IMR-90 (cell line): ENCODE results near the gene ARHGEF3. TPM values are rescaled to one million over a fixed set of nuclear protein-coding genes. Genes with fewer than 3 reads are reported as not detected.

Source experiments
- ATAC-seq: fragments of 200-7000 bp; cut with Tn5 transposase; 2 replicates; pipeline ENCODE4 v1.9.1; 2020; ENCODE audit warnings: low read depth, mild to moderate bottlenecking, moderate library complexity
- BruUV-seq: library from RNA; stranded (reverse); fragments of 400-500 nt; replicated peaks from 2 replicates; lab custom pipeline; 2021; lab: Mats Ljungman, UMichigan
- CTCF ChIA-PET: fragments of 300-600 bp; formaldehyde crosslinking; extraction: SDS; loops from one replicate; lab custom pipeline; 2021; ENCODE audit warnings: antibody characterized with exemption; lab: Yijun Ruan, JAX
- POLR2A ChIA-PET: fragments of 300-600 bp; sonication (Branson Sonifier 250); formaldehyde crosslinking; loops from one replicate; lab custom pipeline; 2022; ENCODE audit warnings: antibody characterized with exemption; ENCODE audit not compliant: unreplicated experiment; lab: Charles Lee
- DNase-seq: peaks from one replicate; pipeline ENCODE4 v3.0.0; 2013
- H2AFZ ChIP-seq: replicated peaks from 2 replicates; pipeline ENCODE3; 2013; ENCODE audit warnings: low read length, mild to moderate bottlenecking; ENCODE audit not compliant: poor library complexity
- H2AK5ac ChIP-seq: 2 replicates; pipeline ENCODE4 v1.6.1; 2013; ENCODE audit warnings: low read depth, low read length, inconsistent platforms
- H2AK9ac ChIP-seq: replicated peaks from 2 replicates; pipeline ENCODE3; 2013; ENCODE audit warnings: mild to moderate bottlenecking, low read depth, low read length, moderate library complexity; ENCODE audit not compliant: poor library complexity
- H2BK120ac ChIP-seq: 2 replicates; pipeline ENCODE4 v1.6.1; 2013; ENCODE audit warnings: low read depth, low read length, inconsistent platforms
- H2BK15ac ChIP-seq: 3 replicates; pipeline ENCODE4 v1.6.1; 2013; ENCODE audit warnings: low read depth, low read length, inconsistent platforms
- H2BK20ac ChIP-seq: 2 replicates; pipeline ENCODE4 v1.6.1; 2013; ENCODE audit warnings: low read depth, mild to moderate bottlenecking, inconsistent platforms, low read length, moderate library complexity
- H2BK5ac ChIP-seq: 2 replicates; pipeline ENCODE4 v1.6.1; 2013; ENCODE audit warnings: mild to moderate bottlenecking, low read depth, low read length, inconsistent platforms; ENCODE audit not compliant: poor library complexity, severe bottlenecking
- H3K14ac ChIP-seq: replicated peaks from 2 replicates; pipeline ENCODE4 v1.6.1; 2013; ENCODE audit warnings: low read depth, low read length, inconsistent platforms
- H3K18ac ChIP-seq: 2 replicates; pipeline ENCODE4 v1.6.1; 2013; ENCODE audit warnings: low read depth, low read length, control low read depth
- H3K23ac ChIP-seq: 2 replicates; pipeline ENCODE4 v1.6.1; 2013; ENCODE audit warnings: low read depth, low read length, inconsistent platforms
- H3K27ac ChIP-seq: 2 replicates; pipeline ENCODE4 v1.5.1; 2013; ENCODE audit warnings: mild to moderate bottlenecking, control low read depth, low read length; ENCODE audit not compliant: insufficient read depth
- H3K27me3 ChIP-seq: 2 replicates; pipeline ENCODE4 v1.6.1; 2013; ENCODE audit warnings: low read length; ENCODE audit not compliant: control insufficient read depth, insufficient read depth
- H3K36me3 ChIP-seq: 2 replicates; pipeline ENCODE4 v1.6.1; 2013; ENCODE audit warnings: low read length, mixed read lengths; ENCODE audit not compliant: control insufficient read depth, insufficient read depth
- H3K4ac ChIP-seq: 2 replicates; pipeline ENCODE4 v1.6.1; 2013; ENCODE audit warnings: low read depth, low read length, inconsistent platforms
- H3K4me1 ChIP-seq: 2 replicates; pipeline ENCODE4 v1.6.1; 2013; ENCODE audit warnings: low read length, mixed read lengths; ENCODE audit not compliant: control insufficient read depth, insufficient read depth
- H3K4me2 ChIP-seq: 2 replicates; pipeline ENCODE4 v1.6.1; 2013; ENCODE audit warnings: low read depth, mild to moderate bottlenecking, control low read depth, low read length, moderate library complexity
- H3K4me3 ChIP-seq: 2 replicates; pipeline ENCODE4 v1.5.1; 2013; ENCODE audit warnings: low read depth, mild to moderate bottlenecking, control low read depth, low read length, moderate library complexity; ENCODE audit not compliant: insufficient read depth
- H3K56ac ChIP-seq: 2 replicates; pipeline ENCODE4 v1.6.1; 2013; ENCODE audit warnings: low read length, inconsistent platforms; ENCODE audit not compliant: insufficient read depth; ENCODE audit errors: extremely low read depth
- H3K79me1 ChIP-seq, 2 experiments: 2 replicates each; pipeline ENCODE4 v1.6.1; 2013; ENCODE audit warnings: low read length in 2 of 2, inconsistent platforms in 1 of 2, low read depth in 1 of 2
- H3K9ac ChIP-seq: 2 replicates; pipeline ENCODE4 v1.6.1; 2013; ENCODE audit warnings: low read depth, low read length, control low read depth
- H3K9me1 ChIP-seq: 2 replicates; pipeline ENCODE4 v1.6.1; 2013; ENCODE audit warnings: low read length, inconsistent platforms; ENCODE audit not compliant: insufficient read depth
- H3K9me3 ChIP-seq: 2 replicates; pipeline ENCODE4 v1.6.1; 2013; ENCODE audit warnings: low read length; ENCODE audit not compliant: control insufficient read depth, insufficient read depth
- H4K20me1 ChIP-seq: 2 replicates; pipeline ENCODE4 v1.6.1; 2013; ENCODE audit warnings: low read length, inconsistent platforms; ENCODE audit not compliant: insufficient read depth
- H4K5ac ChIP-seq: 2 replicates; pipeline ENCODE4 v1.6.1; 2013; ENCODE audit warnings: mild to moderate bottlenecking, low read depth, low read length, control low read depth
- H4K8ac ChIP-seq, 2 experiments: 2 replicates each; pipeline ENCODE4 v1.6.1; 2013; ENCODE audit warnings: low read depth in 2 of 2, low read length in 2 of 2, control low read depth in 1 of 2, inconsistent platforms in 1 of 2
- H4K91ac ChIP-seq: 2 replicates; pipeline ENCODE4 v1.6.1; 2013; ENCODE audit warnings: low read depth, low read length, inconsistent platforms; ENCODE audit not compliant: insufficient read depth
- BHLHE40 ChIP-seq: fragments of 150-350 bp; IDR thresholded peaks from 2 replicates; pipeline ENCODE4 v1.6.1; 2016; ENCODE audit warnings: mild to moderate bottlenecking, low read depth, low read length
- CEBPB ChIP-seq: IDR thresholded peaks from 2 replicates; pipeline ENCODE4 v1.6.1; 2012; ENCODE audit warnings: low read depth, low read length, improper control_type of control experiment
- CHD1 ChIP-seq: IDR thresholded peaks from 2 replicates; pipeline ENCODE4 v1.6.1; 2012; ENCODE audit warnings: low read depth, low read length, improper control_type of control experiment
- CTCF ChIP-seq: conservative IDR thresholded peaks from 2 replicates; pipeline ENCODE4 v1.5.1; 2012; ENCODE audit warnings: mild to moderate bottlenecking, low read depth, low read length, improper control_type of control experiment
- ELK1 ChIP-seq: fragments of 150-350 bp; IDR thresholded peaks from 2 replicates; pipeline ENCODE4 v1.6.1; 2016; ENCODE audit warnings: low read depth, mild to moderate bottlenecking, low read length, moderate library complexity, borderline replicate concordance
- FOS ChIP-seq: fragments of 150-350 bp; IDR thresholded peaks from 2 replicates; pipeline ENCODE4 v1.6.1; 2016; ENCODE audit warnings: low read depth, low read length
- MAFK ChIP-seq: IDR thresholded peaks from 2 replicates; pipeline ENCODE4 v1.6.1; 2012; ENCODE audit warnings: low read depth, low read length, improper control_type of control experiment
- MAZ ChIP-seq: IDR thresholded peaks from 2 replicates; pipeline ENCODE4 v1.6.1; 2012; ENCODE audit warnings: low read depth, mild to moderate bottlenecking, low read length, improper control_type of control experiment, moderate library complexity, borderline replicate concordance
- MXI1 ChIP-seq: IDR thresholded peaks from 2 replicates; pipeline ENCODE4 v1.6.1; 2012; ENCODE audit warnings: low read depth, mild to moderate bottlenecking, low read length, moderate library complexity, borderline replicate concordance
- NFE2L2 ChIP-seq: fragments of 150-350 bp; IDR thresholded peaks from 2 replicates; pipeline ENCODE4 v1.6.1; 2016; ENCODE audit warnings: low read depth, mild to moderate bottlenecking, low read length
- POLR2A ChIP-seq: IDR thresholded peaks from 2 replicates; pipeline ENCODE4 v1.6.1; 2012; ENCODE audit warnings: mild to moderate bottlenecking, low read depth, low read length
- RAD21 ChIP-seq: IDR thresholded peaks from 2 replicates; pipeline ENCODE4 v1.6.1; 2012; ENCODE audit warnings: low read length, improper control_type of control experiment
- RCOR1 ChIP-seq: IDR thresholded peaks from 2 replicates; pipeline ENCODE4 v1.6.1; 2012; ENCODE audit warnings: mild to moderate bottlenecking, low read length, improper control_type of control experiment; ENCODE audit not compliant: insufficient replicate concordance
- RFX5 ChIP-seq: IDR thresholded peaks from 2 replicates; pipeline ENCODE4 v1.8.0; 2012; ENCODE audit warnings: low read depth, mild to moderate bottlenecking, low read length, moderate library complexity
- SMC3 ChIP-seq: fragments of 150-350 bp; IDR thresholded peaks from 2 replicates; pipeline ENCODE4 v1.6.1; 2016; ENCODE audit warnings: low read depth, mild to moderate bottlenecking, antibody characterized with exemption, low read length, moderate library complexity
- USF2 ChIP-seq: fragments of 150-350 bp; IDR thresholded peaks from 2 replicates; pipeline ENCODE4 v1.6.1; 2017; ENCODE audit warnings: mild to moderate bottlenecking, antibody characterized with exemption, low read length, low read depth
- WGBS, 2 experiments: methylation state at CpG; one replicate each; pipeline versions ENCODE4 v1.1.5 to v1.1.7; 2013; ENCODE audit warnings: missing lambda C conversion rate in 2 of 2; ENCODE audit not compliant: insufficient read length in 1 of 2; ENCODE audit errors: extremely low coverage in 2 of 2; 5-methylcytosine and 5-hydroxymethylcytosine counted together
- dilution Hi-C: fragments of 300-500 bp; cut with HindIII; formaldehyde crosslinking; loops from one replicate; pipeline ENCODE4 v1.14.3; 2018; ENCODE audit warnings: low sequenced_read_pairs; ENCODE audit not compliant: unreplicated experiment
- in situ Hi-C: fragments of 300-500 bp; cut with MboI; formaldehyde crosslinking; loops from 3 replicates; pipeline ENCODE4 v1.14.3; 2019; ENCODE audit warnings: low sequenced_read_pairs, inconsistent platforms, mixed read lengths
- intact Hi-C: fragments of 100-400 bp; cut with micrococcal nuclease; formaldehyde crosslinking; loops from 2 replicates; pipeline ENCODE4 v1.10.0; 2022
- polyA plus RNA-seq, 3 experiments: library from polyadenylated mRNA; depleted of rRNA; stranded (reverse); fragments of >200 nt; gene quantifications; 2 replicates each; pipeline ENCODE4 v1.2.3, GENCODE V29; 2012; ENCODE audit warnings: low replicate concordance in 1 of 3
- total RNA-seq: library from RNA; depleted of rRNA; stranded (reverse); fragments of >200 nt; gene quantifications from 2 replicates; pipeline ENCODE4 v1.2.3, GENCODE V29; 2012

Gene ARHGEF3
- total and polyA plus RNA-seq, 2 of the 4 experiments (the other 2 are of a cell fraction) = 2.1 to 2.3 TPM

GRCh38 chr3:56796996-56797395, 4.8 kb downstream of the ARHGEF3 start:
- Histone ChIP-seq H3K4me3 (no peak overlapping the region), H2BK15ac (no peak overlapping the region), H4K91ac (no peak overlapping the region), H3K18ac (no peak overlapping the region), H2AK5ac (no peak overlapping the region), H3K4me2 (no peak overlapping the region), H2AK9ac (no peak overlapping the region), H3K9me1 (0 out of 2 replicates have a peak, but pooled peaks cover 2% of the 10 kb centered on the region), H3K14ac (no peak overlapping the region), H3K79me1 (0 out of 4 replicates have a peak, but pooled peaks cover 2 to 3% of the 10 kb centered on the region in 2 experiments), H4K5ac (no peak overlapping the region), H3K27me3 (no peaks in the 10 kb centered on the region), H3K9ac (no peak overlapping the region), H4K8ac (no peak overlapping the region), H3K9me3 (no peaks in the 10 kb centered on the region), H3K4me1 (peaks cover 8% of the 10 kb centered on the region), H2BK20ac (no peak overlapping the region; the same call in 1 of the 2 replicates), H3K27ac (no peak overlapping the region), H3K4ac (no peak overlapping the region), H2BK5ac (no peak overlapping the region), H2AFZ (no peak overlapping the region), H3K36me3 (no peaks in the 10 kb centered on the region), H3K56ac (no peak overlapping the region), H4K20me1 (no peaks in the 10 kb centered on the region), H3K23ac (no peak overlapping the region), H2BK120ac (no peak overlapping the region)
- no peak for ATAC-seq
- no TSS peak for BruUV-seq
- ChIA-PET POLR2A (no interaction called here), CTCF (no interaction called here)
- dilution Hi-C loops (no loop called here), intact Hi-C loops (no loop called here), in situ Hi-C loops (loop anchor here (5.0 to 10.0 kb wide), 2 partner anchors 92 to 190 kb away; no protein-coding TSS in a partner anchor)
- DNase-seq = no peak
- no CpG with 5 or more reads among the region's 4 CpGs for WGBS, 2 experiments
- no peak for TF ChIP-seq MAFK
- no peak for TF ChIP-seq RCOR1
- no peak for TF ChIP-seq RFX5
- TF ChIP-seq FOS = no peak
- TF ChIP-seq CHD1 = no peak
- TF ChIP-seq POLR2A = no peak
- no peak for TF ChIP-seq CTCF
- no peak for TF ChIP-seq ELK1
- TF ChIP-seq RAD21 = no peak
- TF ChIP-seq NFE2L2 = no peak
- no peak for TF ChIP-seq USF2
- TF ChIP-seq MAZ = no peak
- no peak for TF ChIP-seq CEBPB
- no peak for TF ChIP-seq MXI1
- TF ChIP-seq SMC3 = no peak
- TF ChIP-seq BHLHE40 = no peak
